ENCODE results near the gene RBP2.

GRCh38 chr3:139448104-139448503, 28.2 kb downstream of the RBP2 start:
- TF ChIP-seq POLR2A (IDR thresholded peaks at IDR 0.05) (no peak), CTCF (IDR thresholded peaks at IDR 0.05) (no peak)
